M059J (cell line): ENCODE results near the gene S100B. TPM values are rescaled to one million over a fixed set of nuclear protein-coding genes. Genes with fewer than 3 reads are reported as not detected.

Source experiments
- DNase-seq: peaks from one replicate; pipeline ENCODE4 v3.0.0-alpha.2; 2012; ENCODE audit warnings: low read depth
- total RNA-seq: library from RNA; depleted of rRNA; stranded (reverse); fragments of >200 nt; shearing (Covaris generic); gene quantifications from 2 replicates; pipeline ENCODE4 v1.2.3, GENCODE V29; 2014

Gene S100B
- total RNA-seq, 1 experiment from 2014 or later: not detected

DNA sequence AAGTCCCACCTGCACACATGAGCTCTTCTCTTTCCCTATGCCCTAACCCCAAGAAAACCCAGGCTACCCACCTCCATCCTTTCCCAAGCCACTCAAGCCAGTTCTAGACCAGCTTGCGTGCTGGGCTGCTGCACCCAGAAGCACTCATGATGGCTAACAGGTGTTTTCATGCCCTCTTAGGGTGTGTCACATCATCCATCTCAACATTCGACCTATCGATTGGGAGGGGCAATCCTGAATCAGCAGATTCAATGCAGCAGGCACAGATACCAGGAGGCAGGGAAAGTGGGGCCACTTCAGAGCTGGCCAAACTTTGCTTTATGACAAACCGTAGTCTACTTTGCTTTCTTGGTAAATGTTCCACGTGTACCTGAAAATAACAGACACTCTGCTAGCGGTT, 24.0 kb upstream of the S100B start:
- no peak for DNase-seq

GRCh38 chr21:46627726-46628125, 22.8 kb upstream of the S100B start:
- no peak for DNase-seq

- no peak for DNase-seq
Observed at GRCh38 chr21:46626975-46627501, 22.2 kb upstream of the S100B start.

DNA sequence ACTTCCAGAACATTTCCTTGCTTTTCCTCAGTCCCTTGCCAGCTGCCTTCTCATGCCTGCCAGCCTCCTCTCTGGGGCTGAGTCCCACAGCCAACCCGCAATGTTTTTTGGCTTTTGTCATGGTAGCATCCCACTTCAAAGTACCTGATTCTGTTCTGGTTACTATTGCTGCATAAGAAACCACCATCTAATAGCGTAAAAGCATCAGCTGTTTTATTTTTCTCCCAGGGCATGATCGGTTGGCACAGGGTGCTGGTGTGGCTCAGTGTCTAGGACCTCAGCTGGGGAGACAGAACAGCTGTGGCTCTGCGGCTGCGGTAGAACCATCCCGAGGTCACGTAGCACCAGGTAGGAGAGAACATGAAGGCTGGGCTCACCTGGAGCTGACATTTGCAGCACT, 21.7 kb upstream of the S100B start:
- no peak for DNase-seq

GRCh38 chr21:46625759-46626158, 20.9 kb upstream of the S100B start:
- DNase-seq: no peak

GRCh38 chr21:46624050-46624449, 19.2 kb upstream of the S100B start:
- no peak for DNase-seq

GRCh38 chr21:46622226-46622625, 17.3 kb upstream of the S100B start:
- DNase-seq: no peak

GRCh38 chr21:46621457-46622182, 16.7 kb upstream of the S100B start:
- DNase-seq: no peak

DNA sequence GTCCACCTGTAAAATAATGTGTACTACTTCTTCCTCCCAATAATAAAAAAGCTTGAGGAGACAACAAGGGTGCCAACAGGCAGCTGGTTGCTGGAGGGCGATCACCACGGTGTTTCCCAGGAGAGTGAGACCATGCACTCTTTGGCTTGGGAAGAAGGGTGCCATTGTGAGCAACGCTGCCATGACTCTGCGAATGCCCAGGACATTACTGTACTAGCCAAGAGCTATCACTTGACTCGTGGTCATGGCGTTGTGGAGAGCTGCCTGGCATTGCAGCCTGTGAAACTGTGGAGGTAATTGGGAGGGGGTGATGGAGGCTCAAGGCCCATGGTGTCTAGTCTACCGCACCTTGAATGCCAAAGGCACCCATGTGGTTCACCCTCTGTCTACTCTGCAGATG, 16.0 kb upstream of the S100B start:
- DNase-seq: no peak

- DNase-seq: no peak
Observed at GRCh38 chr21:46619846-46620245, 15.0 kb upstream of the S100B start.

- peak; percentile 42 for DNase-seq
Observed at GRCh38 chr21:46618738-46619379, 14.0 kb upstream of the S100B start.

GRCh38 chr21:46617267-46618051, 12.6 kb upstream of the S100B start:
- DNase-seq: peak; percentile 89

DNA sequence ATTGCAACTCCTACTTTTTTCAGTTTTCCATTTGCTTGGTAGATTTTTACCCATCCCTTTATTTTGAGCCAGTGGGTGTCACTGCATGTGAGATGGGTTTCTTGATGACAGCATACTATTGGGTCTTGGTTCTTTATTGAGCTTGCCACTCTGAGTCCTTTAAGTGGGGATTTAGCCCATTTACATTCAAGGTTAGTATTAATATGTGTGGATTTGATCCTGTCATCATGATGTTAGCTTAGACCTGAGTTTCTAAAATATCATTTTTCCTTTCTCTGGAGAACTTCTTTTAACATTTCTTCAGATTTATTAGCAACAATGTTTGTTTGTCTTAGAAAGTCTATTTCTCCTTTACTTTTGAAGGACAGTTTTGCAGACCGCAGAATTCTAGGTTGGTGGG, 11.8 kb upstream of the S100B start:
- no peak for DNase-seq

DNA sequence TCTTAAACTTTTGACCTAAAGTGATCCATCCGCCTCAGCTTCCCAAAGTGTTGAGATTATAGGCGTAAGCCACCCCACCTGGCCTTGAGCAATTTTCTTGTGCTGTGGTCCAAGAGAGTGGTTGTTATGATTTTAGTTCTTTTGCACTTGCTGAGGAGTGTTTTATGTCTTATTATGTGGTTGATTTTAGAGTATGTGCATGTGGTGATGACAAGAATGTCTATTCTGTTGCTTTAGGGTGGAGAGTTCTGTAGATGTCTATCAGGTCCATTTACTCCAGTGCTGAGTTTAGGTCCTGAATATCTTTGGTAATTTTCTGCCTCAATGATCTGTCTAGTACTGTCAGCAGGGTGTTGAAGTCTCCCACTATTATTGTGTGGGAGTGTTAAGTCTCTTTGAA, 11.2 kb upstream of the S100B start:
- no peak for DNase-seq

DNA sequence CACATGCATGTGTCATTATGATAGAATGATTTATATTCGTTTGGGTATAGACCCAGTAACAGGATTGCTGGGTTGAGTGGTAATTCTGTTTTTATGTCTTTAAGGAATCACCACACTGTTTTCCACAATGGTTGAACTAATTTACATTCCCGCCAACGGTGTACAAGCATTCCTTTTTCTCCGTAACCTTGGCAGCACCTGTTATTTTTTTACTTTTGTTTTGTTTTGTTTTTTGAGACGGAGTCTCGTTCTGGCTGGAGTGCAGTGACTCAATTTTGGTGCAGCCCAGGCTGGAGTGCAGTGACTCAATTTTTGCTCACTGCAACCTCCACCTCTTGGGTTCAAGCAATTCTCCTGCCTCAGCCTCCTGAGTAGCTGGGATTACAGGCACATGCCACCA, 8.5 kb upstream of the S100B start:
- DNase-seq: peak; percentile 65

DNA sequence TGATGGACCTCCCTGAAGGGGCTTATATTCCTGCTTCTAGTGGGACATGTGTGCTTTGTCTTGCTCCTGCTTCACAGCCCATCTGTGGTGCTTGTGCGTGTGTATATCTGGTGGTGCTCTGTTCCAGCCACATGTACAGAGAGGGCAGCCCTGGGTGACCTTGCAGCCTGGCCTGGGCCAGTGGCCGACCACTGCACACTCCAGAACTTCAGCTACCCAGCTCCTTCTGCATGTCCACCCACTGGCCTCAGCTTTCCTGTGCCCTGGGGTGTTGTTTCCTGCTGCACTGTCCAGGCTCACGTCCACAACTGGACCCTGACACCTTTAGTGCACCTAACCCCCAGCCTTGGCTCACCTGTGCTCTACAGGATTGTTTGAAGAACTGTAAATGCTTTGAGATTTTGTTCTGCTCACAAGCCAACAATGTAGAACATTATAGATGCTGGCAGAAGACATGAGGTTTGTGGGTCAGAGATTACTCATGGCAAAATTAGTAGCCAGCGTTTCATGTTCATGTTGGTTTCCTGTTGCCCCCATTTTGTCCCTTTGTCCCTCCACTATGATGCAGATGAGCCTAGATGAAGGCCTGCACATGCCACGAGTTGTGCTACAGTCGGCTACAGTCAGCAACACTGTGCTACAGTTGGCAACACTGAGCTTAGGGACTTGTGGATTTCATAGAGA, 5.3 kb upstream of the S100B start:
- peak; percentile 52 for DNase-seq

GRCh38 chr21:46608672-46609111, 3.8 kb upstream of the S100B start:
- no peak for DNase-seq

DNA sequence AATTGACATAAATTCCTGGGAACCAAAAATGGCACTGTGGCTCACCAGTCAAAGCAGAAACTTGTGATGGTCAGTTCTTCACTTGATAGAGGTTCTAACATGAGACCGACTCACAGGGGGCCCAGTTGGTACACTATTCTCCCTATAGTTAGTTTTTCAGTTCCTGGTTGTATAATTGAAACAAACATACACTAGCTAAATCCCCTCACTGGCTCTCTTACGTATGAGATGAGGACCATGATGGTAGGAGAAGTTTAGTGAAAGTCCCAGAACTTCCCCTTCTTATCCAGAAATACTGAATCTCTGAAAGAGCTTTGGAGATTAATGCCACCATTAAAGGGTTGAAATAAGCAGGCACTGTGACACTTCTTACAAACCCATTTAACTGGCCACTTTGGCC, 2.8 kb upstream of the S100B start:
- no peak for DNase-seq

GRCh38 chr21:46606427-46606813, 1.5 kb upstream of the S100B start:
- DNase-seq: no peak

GRCh38 chr21:46605767-46606426, 1.0 kb upstream of the S100B start:
- no peak for DNase-seq

DNA sequence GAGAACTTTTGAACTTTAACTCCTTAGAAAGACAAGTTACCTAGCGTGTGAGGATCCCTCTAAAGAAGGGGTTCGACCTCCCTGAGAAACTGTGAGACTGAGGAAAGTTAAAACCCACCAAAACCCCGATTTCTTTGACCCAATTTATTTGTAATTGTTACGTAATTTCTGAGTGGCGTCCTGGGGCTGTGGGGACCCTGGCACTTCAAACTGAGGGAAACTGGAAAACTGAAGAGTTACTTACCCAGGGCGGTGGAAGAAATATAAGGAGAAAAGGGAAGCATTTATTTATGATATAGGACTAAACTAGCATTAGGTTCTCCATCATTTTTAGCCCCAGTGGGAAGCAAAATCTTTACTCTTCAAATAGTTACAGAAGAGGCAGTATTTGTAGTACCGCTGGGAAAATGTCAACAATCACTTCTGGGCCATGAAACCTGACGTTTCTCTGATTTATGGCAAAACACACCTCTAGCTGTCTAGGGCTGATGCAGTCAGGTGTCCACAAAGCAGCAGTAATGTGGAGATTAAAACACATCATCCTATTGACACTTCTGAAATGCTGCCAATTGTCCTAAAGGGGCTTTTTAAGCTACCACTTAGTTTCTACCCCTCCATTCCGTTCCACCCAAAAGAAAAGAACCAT, 430 bp downstream of the S100B start:
- DNase-seq: no peak
